Activated CD4-positive, alpha-beta T cell treated with anti-CD3 and anti-CD28 coated beads, Interleukin-2, amount 50 U/mL, for 4 hours (primary cell): ENCODE measurements around the gene MBD1.
"Not testable (repeated sequence)": the region's sequence is repeated elsewhere in the genome, so short reads cannot be mapped to it uniquely, and the experiment has no call there.

Experiments
- DNase-seq, 2 experiments: peaks; one replicate each; pipeline ENCODE4 v3.0.0-alpha.2; 2020

Gene MBD1

GRCh38 chr18:50281295-50281971 is at the start of gene MBD1:
MBD1 (minus strand) TSS chr18:50281523; CDS start chr18:50279992, 1,531 bp downstream.
- DNase-seq: peak; percentile 96

GRCh38 chr18:50330176-50330575 is 48.9 kb upstream of the MBD1 start:
- no peak for DNase-seq

GRCh38 chr18:50327983-50328382 is 46.7 kb upstream of the MBD1 start:
- no peak for DNase-seq

GRCh38 chr18:50320719-50321118 is 39.4 kb upstream of the MBD1 start:
- no peak for DNase-seq

- DNase-seq: no peak
Observed at GRCh38 chr18:50315100-50315871, 34.0 kb upstream of the MBD1 start.

- no peak for DNase-seq
Observed at GRCh38 chr18:50313873-50314460, 32.6 kb upstream of the MBD1 start.

- DNase-seq: no peak
Observed at GRCh38 chr18:50313031-50313607, 31.8 kb upstream of the MBD1 start.

- no peak for DNase-seq
Observed at GRCh38 chr18:50312296-50313030, 31.1 kb upstream of the MBD1 start.

- no peak for DNase-seq
Observed at GRCh38 chr18:50311650-50312049, 30.3 kb upstream of the MBD1 start.

GRCh38 chr18:50310080-50310479 is 28.8 kb upstream of the MBD1 start:
- DNase-seq: no peak

GRCh38 chr18:50308851-50309250 is 27.5 kb upstream of the MBD1 start:
- not testable (repeated sequence) for DNase-seq

- peak; percentile 88 to 89 for DNase-seq
Observed at GRCh38 chr18:50307738-50308470, 26.6 kb upstream of the MBD1 start.

GRCh38 chr18:50307400-50307737 is 26.0 kb upstream of the MBD1 start:
- DNase-seq: no peak

GRCh38 chr18:50306944-50307343 is 25.6 kb upstream of the MBD1 start:
- no peak for DNase-seq

- DNase-seq: no peak
Observed at GRCh38 chr18:50301074-50301473, 19.8 kb upstream of the MBD1 start.

- no peak for DNase-seq
Observed at GRCh38 chr18:50299626-50300388, 18.5 kb upstream of the MBD1 start.

- no peak for DNase-seq
Observed at GRCh38 chr18:50298443-50299284, 17.3 kb upstream of the MBD1 start.

- peak; percentile 44 to 48 for DNase-seq
Observed at GRCh38 chr18:50297621-50298442, 16.5 kb upstream of the MBD1 start.

- DNase-seq: no peak
Observed at GRCh38 chr18:50293039-50293438, 11.7 kb upstream of the MBD1 start.

- DNase-seq: no peak
Observed at GRCh38 chr18:50289108-50289443, 7.8 kb upstream of the MBD1 start.
